Stimulated activated CD8-positive, alpha-beta memory T cell treated with anti-CD3 and anti-CD28 coated beads, Interleukin-7, amount 100 ng/mL, for 4 hours (primary cell): ENCODE measurements around the gene IAH1.

ENCODE experiments used
- DNase-seq, 2 donors: peaks; one replicate each; pipeline ENCODE4 v3.0.0-alpha.2; 2020; ENCODE audit warnings: low read depth in 2 of 2

The IAH1 gene

GRCh38 chr2:9527995-9528787, 53.8 kb downstream of the IAH1 start:
- DNase-seq, result no peak

- no peak for DNase-seq
Observed at GRCh38 chr2:9532421-9532820, 58.1 kb downstream of the IAH1 start.

- DNase-seq, result no peak
Observed at GRCh38 chr2:9533663-9534062, 59.3 kb downstream of the IAH1 start.

- DNase-seq, result no peak
Observed at GRCh38 chr2:9535177-9535576, 60.8 kb downstream of the IAH1 start.

GRCh38 chr2:9536504-9536903, 62.2 kb downstream of the IAH1 start:
- DNase-seq, result no peak

- no peak for DNase-seq
Observed at GRCh38 chr2:9538000-9538507, 63.7 kb downstream of the IAH1 start.
